Uterus (tissue), 2 donors: ENCODE data around the gene NUP153.

Source experiments
- CTCF ChIP-seq, 4 experiments: fragments of 200-600 bp in 2 of 4; fragments of 450-650 bp in 2 of 4; sonication (generic) in 2 of 4; IDR thresholded peaks; one replicate each; pipeline ENCODE4 v1.5.1; 2016 to 2019; ENCODE audit warnings: antibody characterized with exemption in 4 of 4, mild to moderate bottlenecking in 2 of 4, moderate library complexity in 1 of 4
- POLR2A ChIP-seq, 2 donors: fragments of 450-650 bp; IDR thresholded peaks; one replicate each; pipeline ENCODE4 v1.6.1; 2016; ENCODE audit warnings: antibody characterized with exemption in 2 of 2, mild to moderate bottlenecking in 1 of 2, moderate library complexity in 1 of 2

GRCh38 chr6:17662585-17662984 is 44.1 kb downstream of the NUP153 start:
- no peak for TF ChIP-seq POLR2A (IDR thresholded peaks at IDR 0.05)
- no peak for TF ChIP-seq CTCF (IDR thresholded peaks at IDR 0.05)
